ENCODE data around the gene ICAM3. TPM values are rescaled to one million over a fixed set of nuclear protein-coding genes. Genes with fewer than 3 reads are reported as not detected.

The ICAM3 gene
- total RNA-seq, 4 donors from 2014 or later: 5.5 to 8.5 (median 5.8) TPM

DNA sequence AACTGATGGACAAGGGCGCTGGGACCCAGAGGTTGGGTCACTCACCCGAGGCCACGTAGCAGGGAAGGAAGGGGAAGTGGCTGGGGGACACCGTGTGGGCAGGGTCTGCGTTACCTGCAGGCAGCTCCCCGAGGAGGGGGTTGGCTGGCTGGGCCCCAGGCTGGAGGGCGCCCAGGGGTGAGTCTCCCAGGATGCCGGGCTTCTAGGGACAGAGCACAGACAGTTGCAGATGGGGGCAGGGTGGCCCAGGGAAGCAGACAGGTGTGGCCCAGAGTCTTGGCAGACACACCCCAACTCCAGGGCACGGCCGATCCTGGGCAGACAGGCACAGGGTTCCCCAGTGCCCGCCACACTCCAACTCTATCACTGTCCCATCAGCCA, 18.0 kb downstream of the ICAM3 start:
- no peak overlapping the region for H3K27ac ChIP-seq
- intact Hi-C loops (cut with DNase I): no loop called here
- H3K36me3 ChIP-seq: peaks cover 55 to 89% of the 10 kb centered on the region in 2 donors
- WGBS, 2 donors: 93% methylated on average over 8 of the region's 11 CpGs; no CpG with 5 or more reads in 1 of the 2 donors
- H3K4me1 ChIP-seq: peaks cover 0 to 3% of the 10 kb centered on the region in 2 donors
- H3K9me3 ChIP-seq: no peaks in the 10 kb centered on the region
- TF ChIP-seq, protein P1, sequence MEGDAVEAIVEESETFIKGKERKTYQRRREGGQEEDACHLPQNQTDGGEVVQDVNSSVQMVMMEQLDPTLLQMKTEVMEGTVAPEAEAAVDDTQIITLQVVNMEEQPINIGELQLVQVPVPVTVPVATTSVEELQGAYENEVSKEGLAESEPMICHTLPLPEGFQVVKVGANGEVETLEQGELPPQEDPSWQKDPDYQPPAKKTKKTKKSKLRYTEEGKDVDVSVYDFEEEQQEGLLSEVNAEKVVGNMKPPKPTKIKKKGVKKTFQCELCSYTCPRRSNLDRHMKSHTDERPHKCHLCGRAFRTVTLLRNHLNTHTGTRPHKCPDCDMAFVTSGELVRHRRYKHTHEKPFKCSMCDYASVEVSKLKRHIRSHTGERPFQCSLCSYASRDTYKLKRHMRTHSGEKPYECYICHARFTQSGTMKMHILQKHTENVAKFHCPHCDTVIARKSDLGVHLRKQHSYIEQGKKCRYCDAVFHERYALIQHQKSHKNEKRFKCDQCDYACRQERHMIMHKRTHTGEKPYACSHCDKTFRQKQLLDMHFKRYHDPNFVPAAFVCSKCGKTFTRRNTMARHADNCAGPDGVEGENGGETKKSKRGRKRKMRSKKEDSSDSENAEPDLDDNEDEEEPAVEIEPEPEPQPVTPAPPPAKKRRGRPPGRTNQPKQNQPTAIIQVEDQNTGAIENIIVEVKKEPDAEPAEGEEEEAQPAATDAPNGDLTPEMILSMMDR (IDR thresholded peaks at IDR 0.05): no peak
- TF ChIP-seq POLR2A (IDR thresholded peaks at IDR 0.05): no peak
- no peak overlapping the region for H3K4me3 ChIP-seq (replicated peaks in 1 of 3)
- H3K27me3 ChIP-seq: no peaks in the 10 kb centered on the region
- DNase-seq: no peak

DNA sequence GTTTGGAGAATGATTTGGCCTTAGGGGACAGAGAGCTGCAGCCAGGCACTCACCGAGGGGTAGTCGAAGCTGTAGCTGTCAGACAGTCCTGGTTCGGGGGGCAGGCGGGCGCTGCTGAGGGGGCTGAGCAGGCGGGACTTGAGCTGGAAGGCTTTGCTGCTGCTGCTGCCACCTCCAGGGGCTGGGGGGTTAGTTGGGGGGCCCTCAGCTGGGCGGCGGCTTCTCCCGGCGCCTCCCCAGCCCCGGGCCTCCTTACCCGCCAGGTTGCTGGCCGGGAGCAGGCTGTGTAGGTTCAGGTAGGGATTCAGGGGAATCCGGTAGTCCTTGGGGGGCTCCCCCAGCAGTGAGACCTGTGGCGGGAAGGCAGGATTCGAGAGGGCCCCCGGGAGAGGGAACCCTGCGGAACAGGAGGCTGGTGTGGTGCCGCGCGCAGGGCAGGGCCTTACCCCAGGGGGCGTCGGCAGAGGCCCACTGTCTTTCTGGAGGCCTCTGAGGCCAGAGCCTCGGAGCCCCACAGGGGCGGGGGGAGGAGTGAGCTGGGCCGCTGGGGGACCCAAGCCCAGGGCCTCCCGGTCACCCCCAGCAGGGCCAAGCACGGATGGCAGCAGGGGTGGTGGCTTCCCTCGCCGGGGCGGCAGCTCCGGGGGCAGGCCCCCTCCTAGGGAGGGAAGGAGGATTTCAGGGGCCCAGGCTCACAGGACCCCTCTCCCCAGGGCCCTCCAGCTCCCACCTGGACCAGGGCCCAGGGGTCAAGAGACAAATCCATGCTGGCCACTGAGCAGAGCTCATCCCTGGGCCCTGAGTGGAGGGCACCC, 18.6 kb downstream of the ICAM3 start:
- Histone ChIP-seq H3K9me3 (no peaks in the 10 kb centered on the region), H3K4me1 (peaks cover 5 to 9% of the 10 kb centered on the region in 2 donors), H3K27me3 (no peaks in the 10 kb centered on the region), H3K27ac (no peak overlapping the region), H3K36me3 (peaks cover 55 to 83% of the 10 kb centered on the region in 2 donors), H3K4me3 (replicated peaks in 1 of 3) (no peak overlapping the region)
- 90 to 92% methylated on average over 17 to 27 of the region's 32 CpGs for WGBS, 2 donors
- TF ChIP-seq, protein P1 (IDR thresholded peaks at IDR 0.05): no peak
- TF ChIP-seq POLR2A (IDR thresholded peaks at IDR 0.05): no peak
- intact Hi-C loops (cut with DNase I): no loop called here
- no peak for DNase-seq

DNA sequence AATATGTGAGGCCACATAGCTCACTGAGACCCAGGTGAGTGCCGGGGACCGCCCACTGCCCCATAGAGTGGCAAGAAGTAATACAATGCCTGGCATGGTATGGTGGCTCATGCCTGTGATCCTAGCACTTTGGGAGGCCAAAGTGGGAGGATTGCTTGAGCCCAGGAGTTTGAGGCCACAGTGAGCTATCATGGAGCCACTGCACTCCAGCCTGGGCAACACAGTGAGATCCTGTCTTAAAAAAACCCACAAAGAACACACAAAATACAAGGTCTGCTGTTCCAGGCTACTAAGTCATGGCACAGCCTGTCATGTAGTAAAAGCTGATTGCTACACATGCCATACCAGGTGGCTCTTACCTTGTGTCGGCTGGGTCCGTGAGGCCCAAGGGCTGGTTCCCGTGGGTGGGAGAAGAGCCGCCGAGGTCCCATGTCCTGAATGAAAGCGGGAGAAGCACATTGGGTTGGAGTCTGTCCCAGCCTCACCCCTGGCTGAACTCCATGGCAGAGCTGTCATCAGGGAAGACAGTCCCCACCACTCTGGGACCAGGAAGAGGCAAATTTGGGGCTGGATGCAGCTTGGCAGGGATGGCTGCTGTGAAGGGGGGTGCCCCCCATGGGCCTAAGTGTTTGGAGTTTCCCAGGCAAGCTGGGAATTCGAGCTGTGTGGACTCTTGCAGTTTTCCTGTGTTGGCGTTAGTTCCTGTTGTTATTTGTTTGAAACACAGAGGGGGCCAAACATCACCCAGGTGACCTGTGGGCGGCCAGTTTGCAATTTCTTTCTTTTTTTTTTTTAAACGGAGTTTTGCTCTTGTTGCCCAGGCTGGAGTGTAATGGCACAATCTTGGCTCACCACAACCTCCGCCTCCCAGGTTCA, 20.4 kb downstream of the ICAM3 start:
- 84 to 90% methylated on average over 10 to 11 of the region's 13 CpGs for WGBS, 2 donors
- intact Hi-C loops (cut with DNase I): no loop called here
- DNase-seq: no peak
- no peak for TF ChIP-seq POLR2A (IDR thresholded peaks at IDR 0.05)
- TF ChIP-seq, protein P1 (IDR thresholded peaks at IDR 0.05): no peak
- Histone ChIP-seq H3K4me3 (replicated peaks in 1 of 3) (no peak overlapping the region), H3K27me3 (no peaks in the 10 kb centered on the region), H3K36me3 (peaks cover 47 to 66% of the 10 kb centered on the region in 2 donors), H3K27ac (no peak overlapping the region), H3K9me3 (no peaks in the 10 kb centered on the region), H3K4me1 (peaks cover 11 to 14% of the 10 kb centered on the region in 2 donors)

DNA sequence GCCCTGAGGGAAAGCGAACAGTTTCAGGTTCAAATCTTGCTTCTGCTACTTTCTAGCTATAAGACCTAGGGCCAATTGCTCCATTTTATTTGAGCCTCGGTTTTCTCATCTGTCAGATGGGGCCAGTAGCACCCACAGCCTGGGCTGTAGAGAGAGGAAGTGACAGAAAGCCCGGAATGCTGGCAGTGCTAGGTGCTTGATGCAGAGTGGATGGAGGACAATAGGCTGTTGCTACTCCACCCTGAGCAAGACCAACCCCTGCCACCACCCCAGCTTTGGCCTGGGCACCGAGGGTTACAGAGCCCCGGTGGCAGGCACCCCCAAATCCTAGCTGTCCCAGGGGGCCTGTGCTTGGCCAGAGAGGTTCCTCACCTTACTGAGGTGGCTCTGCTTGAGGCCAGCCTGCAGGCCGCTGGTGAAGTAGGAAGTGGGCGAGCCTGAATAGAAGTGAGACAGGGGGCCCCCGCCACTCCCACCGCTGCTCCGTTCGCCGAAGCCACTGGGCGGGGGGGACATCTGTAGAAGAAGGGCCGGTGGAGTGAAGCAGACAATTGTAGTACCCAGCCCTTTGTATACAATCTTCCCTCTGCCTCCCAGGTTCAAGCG, 21.5 kb downstream of the ICAM3 start:
- no peak for TF ChIP-seq POLR2A (IDR thresholded peaks at IDR 0.05)
- TF ChIP-seq, protein P1 (IDR thresholded peaks at IDR 0.05): no peak
- H3K4me3 ChIP-seq (replicated peaks in 1 of 3): no peak overlapping the region
- no peaks in the 10 kb centered on the region for H3K9me3 ChIP-seq
- no peak overlapping the region for H3K27ac ChIP-seq
- peaks cover 11 to 14% of the 10 kb centered on the region in 2 donors for H3K4me1 ChIP-seq
- no peaks in the 10 kb centered on the region for H3K27me3 ChIP-seq
- DNase-seq: no peak
- peaks cover 41 to 57% of the 10 kb centered on the region in 2 donors for H3K36me3 ChIP-seq
- WGBS, 2 donors: 96 to 100% methylated on average over 4 to 13 of the region's 15 CpGs
- intact Hi-C loops (cut with DNase I): no loop called here

Measured in thyroid gland (tissue), 4 donors.